KMS-11 (cell line): ENCODE measurements around the gene FCSK.

ENCODE experiments used
- H2AFZ ChIP-seq: fragments of 200-600 bp; sonication (generic); 2 replicates; pipeline ENCODE4 v1.6.1; 2016; ENCODE audit warnings: antibody characterized with exemption, mixed run types, low read depth
- H3K27ac ChIP-seq: fragments of 200-600 bp; sonication (generic); 2 replicates; pipeline ENCODE4 v1.6.1; 2016; ENCODE audit warnings: mild to moderate bottlenecking, mixed run types
- H3K27me3 ChIP-seq: fragments of 200-600 bp; sonication (generic); 2 replicates; pipeline ENCODE4 v1.6.1; 2017; ENCODE audit warnings: mild to moderate bottlenecking, low read depth, mixed run types, moderate library complexity; ENCODE audit not compliant: insufficient read depth
- H3K36me3 ChIP-seq: fragments of 200-600 bp; sonication (generic); 2 replicates; pipeline ENCODE4 v1.6.1; 2017; ENCODE audit warnings: mild to moderate bottlenecking, mixed run types; ENCODE audit not compliant: insufficient read depth
- H3K4me1 ChIP-seq: fragments of 200-600 bp; sonication (generic); 2 replicates; pipeline ENCODE4 v1.6.1; 2016; ENCODE audit warnings: mild to moderate bottlenecking, low read depth, mixed run types; ENCODE audit not compliant: poor library complexity, severe bottlenecking
- H3K4me2 ChIP-seq: fragments of 200-600 bp; sonication (generic); 2 replicates; pipeline ENCODE4 v1.7.0; 2016; ENCODE audit warnings: mild to moderate bottlenecking, mixed run types
- H3K4me3 ChIP-seq: fragments of 200-600 bp; sonication (generic); IDR thresholded peaks from 2 replicates; pipeline ENCODE4 v1.6.1; 2017; ENCODE audit warnings: low read depth, low read length, mixed read lengths; ENCODE audit not compliant: insufficient read depth
- H3K79me2 ChIP-seq: fragments of 200-600 bp; sonication (generic); 2 replicates; pipeline ENCODE4 v1.6.1; 2016; ENCODE audit warnings: low read depth, mixed run types; ENCODE audit not compliant: insufficient read depth
- H3K9ac ChIP-seq: fragments of 200-600 bp; sonication (generic); 2 replicates; pipeline ENCODE4 v1.6.1; 2016; ENCODE audit warnings: mild to moderate bottlenecking, mixed run types
- H4K20me1 ChIP-seq: fragments of 200-600 bp; sonication (generic); 2 replicates; pipeline ENCODE4 v1.6.1; 2016; ENCODE audit warnings: mild to moderate bottlenecking, mixed run types; ENCODE audit not compliant: insufficient read depth
- TF ChIP-seq, protein P1 (sequence below): fragments of 200-600 bp; sonication (generic); conservative IDR thresholded peaks from 2 replicates; pipeline ENCODE4 v1.6.1; 2017; ENCODE audit warnings: low read depth, mild to moderate bottlenecking, antibody characterized with exemption, low read length, moderate library complexity, mixed read lengths

The FCSK gene

DNA sequence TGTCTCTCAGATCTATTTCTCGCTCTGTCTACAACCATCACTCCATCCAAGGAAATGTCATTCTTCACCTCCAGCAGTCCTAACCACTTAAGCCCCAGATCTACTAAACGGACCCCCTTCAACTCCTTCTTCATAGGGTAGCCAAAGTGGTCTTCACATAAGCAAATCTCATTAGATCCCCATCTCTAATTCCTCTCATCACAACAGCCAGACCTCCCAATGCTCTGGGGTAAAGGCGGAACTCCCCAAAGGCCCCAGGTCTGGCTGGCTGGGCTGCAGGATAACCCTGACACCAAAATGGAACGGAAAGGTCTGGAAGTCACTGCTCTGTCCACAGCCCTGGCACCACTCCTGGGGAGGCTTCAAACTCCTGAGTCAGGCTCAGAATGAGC is 26.6 kb upstream of the FCSK start:
- H3K4me2 ChIP-seq, result peak overlapping the region; percentile 99
- no peak overlapping the region for H3K4me3 ChIP-seq
- peak overlapping the region; percentile 78 for H3K9ac ChIP-seq
- peaks cover 93% of the 10 kb centered on the region for H3K4me1 ChIP-seq
- H2AFZ ChIP-seq, result no peak overlapping the region
- H4K20me1 ChIP-seq, result no peaks in the 10 kb centered on the region
- peak overlapping the region; percentile 98 for H3K27ac ChIP-seq
- peaks cover 90% of the 10 kb centered on the region for H3K79me2 ChIP-seq
- H3K36me3 ChIP-seq, result no peaks in the 10 kb centered on the region
- no peaks in the 10 kb centered on the region for H3K27me3 ChIP-seq
- TF ChIP-seq, protein P1, sequence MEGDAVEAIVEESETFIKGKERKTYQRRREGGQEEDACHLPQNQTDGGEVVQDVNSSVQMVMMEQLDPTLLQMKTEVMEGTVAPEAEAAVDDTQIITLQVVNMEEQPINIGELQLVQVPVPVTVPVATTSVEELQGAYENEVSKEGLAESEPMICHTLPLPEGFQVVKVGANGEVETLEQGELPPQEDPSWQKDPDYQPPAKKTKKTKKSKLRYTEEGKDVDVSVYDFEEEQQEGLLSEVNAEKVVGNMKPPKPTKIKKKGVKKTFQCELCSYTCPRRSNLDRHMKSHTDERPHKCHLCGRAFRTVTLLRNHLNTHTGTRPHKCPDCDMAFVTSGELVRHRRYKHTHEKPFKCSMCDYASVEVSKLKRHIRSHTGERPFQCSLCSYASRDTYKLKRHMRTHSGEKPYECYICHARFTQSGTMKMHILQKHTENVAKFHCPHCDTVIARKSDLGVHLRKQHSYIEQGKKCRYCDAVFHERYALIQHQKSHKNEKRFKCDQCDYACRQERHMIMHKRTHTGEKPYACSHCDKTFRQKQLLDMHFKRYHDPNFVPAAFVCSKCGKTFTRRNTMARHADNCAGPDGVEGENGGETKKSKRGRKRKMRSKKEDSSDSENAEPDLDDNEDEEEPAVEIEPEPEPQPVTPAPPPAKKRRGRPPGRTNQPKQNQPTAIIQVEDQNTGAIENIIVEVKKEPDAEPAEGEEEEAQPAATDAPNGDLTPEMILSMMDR, result no peak

DNA sequence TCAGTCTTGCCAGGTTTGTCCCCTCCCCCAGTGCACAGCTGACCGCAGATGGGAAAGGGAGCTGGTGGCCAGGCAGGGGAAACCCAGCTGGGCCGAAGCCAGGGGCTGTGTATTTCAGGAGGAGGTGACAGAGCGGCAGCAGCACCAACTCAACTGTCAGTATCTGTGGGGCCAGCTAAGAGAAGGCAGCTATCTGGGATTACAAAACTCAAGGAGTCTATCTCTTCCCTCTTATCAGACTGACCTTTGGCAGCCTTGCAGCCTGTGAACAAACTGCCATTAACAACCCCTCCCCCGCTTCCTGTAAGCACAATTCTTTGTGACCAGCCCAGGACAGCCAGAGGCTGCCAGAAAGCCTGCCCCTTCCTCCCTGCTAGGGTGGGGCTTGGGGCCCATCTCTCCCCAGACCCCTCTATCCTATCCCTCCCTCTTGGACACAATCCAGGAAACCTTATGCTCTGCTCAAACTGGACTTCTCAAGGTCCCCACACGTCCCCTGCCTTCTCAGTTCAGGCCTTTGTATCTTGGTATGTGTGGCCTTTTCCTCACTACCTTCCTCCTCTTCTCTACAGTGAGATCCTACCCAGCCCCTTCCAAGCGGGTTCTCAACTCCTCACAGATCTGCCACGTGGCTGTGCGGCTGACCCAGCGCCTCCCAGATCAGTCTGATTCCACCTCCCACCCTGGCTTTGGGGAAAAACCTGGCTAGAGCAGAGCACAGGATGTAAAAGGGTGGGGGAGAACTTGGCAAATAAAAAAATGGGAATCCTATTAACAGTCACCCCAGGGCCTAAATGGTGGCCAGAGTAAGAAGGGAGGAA is 26.0 kb upstream of the FCSK start:
- peak overlapping the region; percentile 78 for H3K9ac ChIP-seq
- H3K4me3 ChIP-seq, result no peak overlapping the region
- TF ChIP-seq, protein P1, result no peak
- H3K27me3 ChIP-seq, result no peaks in the 10 kb centered on the region
- peak overlapping the region; percentile 99 for H3K4me2 ChIP-seq
- H3K79me2 ChIP-seq, result peaks cover 90% of the 10 kb centered on the region
- no peaks in the 10 kb centered on the region for H3K36me3 ChIP-seq
- H3K4me1 ChIP-seq, result peaks cover 94% of the 10 kb centered on the region
- peak overlapping the region; percentile 98 for H3K27ac ChIP-seq
- 0 out of 2 replicates have a peak overlapping the region, but pooled peaks have one; percentile 16 for H2AFZ ChIP-seq
- no peaks in the 10 kb centered on the region for H4K20me1 ChIP-seq

DNA sequence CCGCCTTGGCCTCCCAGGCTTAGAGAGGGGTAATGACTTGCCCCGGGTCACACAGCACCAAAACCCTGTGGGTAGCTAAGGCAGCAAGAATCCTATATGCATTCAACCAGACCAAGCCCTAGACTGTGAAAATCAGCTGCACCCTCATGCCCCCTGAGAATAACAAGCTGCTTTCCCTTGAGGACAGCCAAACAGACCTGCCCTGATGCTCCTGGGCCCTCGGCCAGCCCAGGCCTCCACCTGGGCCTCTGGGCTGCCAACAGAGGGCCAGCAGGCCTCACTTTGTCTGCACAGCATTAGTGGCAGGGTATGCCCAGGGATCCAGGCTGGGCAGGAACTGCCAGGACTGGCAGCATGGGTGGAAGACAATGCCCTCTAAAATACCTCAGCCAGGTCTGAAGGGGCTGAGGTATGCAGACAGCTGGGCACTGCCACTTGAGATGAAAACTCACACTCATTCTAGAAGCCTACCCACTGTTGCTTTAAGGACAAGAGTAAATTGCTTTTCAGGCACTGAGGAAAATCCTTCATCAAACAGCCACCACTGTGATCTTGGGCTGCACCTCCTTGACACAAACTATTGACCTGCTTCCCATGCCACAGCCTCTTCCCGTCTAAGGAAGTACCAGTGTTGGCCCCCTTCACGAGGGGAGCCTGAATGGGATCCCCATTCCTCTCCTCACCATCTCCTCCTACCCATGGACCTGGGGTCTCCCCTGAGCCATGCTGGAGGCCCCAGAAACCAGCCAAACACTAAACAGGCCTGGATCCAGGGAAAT is 24.3 kb upstream of the FCSK start:
- H3K4me2 ChIP-seq, result peak overlapping the region; percentile 90
- H3K9ac ChIP-seq, result peak overlapping the region; percentile 33; the same call in 1 of the 2 replicates
- H3K79me2 ChIP-seq, result peaks cover 91% of the 10 kb centered on the region
- TF ChIP-seq, protein P1, result no peak
- H3K27me3 ChIP-seq, result no peaks in the 10 kb centered on the region
- H4K20me1 ChIP-seq, result no peaks in the 10 kb centered on the region
- no peaks in the 10 kb centered on the region; the same call in 1 of the 2 replicates for H3K36me3 ChIP-seq
- no peak overlapping the region for H3K4me3 ChIP-seq
- peaks cover 98% of the 10 kb centered on the region for H3K4me1 ChIP-seq
- H3K27ac ChIP-seq, result peak overlapping the region; percentile 98
- no peak overlapping the region for H2AFZ ChIP-seq

DNA sequence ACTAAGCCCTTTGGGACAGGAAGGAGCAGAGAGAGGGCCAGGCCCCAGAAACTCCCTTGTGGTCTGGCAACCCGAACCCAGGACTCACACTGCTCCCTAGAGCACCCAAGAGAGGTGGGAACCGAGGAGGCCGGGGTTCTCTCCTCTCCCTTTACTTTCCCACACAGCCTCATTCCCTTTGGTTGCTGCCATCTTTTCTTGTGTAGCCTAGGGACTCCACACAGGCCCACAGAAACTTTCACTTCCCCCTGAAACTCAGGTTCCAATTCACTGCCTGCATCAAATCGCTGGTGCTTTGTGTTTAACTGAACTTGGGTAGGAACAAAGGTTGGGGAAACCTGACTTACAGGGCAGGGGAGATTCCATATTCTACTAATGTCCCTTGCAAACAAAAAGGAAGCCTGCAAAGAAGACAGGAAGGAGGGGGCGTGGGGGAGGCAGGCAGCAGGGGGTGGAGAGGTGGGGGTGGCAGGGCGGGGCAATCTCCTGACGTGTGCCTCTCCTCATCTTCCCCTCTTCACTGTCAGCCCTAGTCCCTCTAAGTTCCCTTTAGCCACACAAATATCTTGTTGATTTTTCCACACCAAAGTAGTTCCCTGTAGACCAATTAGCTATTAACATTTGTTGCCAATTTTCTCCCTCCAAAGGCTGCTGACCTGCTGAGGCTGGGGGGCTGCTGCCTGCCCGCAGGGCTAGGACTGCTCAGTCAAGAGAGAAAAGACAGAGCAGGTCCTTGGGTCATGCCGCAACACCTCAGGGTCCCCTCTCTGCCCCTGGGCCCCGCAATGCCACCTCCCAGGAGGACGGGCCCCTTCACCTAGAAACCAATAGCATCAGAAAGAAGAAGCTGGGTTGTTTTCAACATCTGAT is 23.5 kb upstream of the FCSK start:
- H3K4me3 ChIP-seq, result no peak overlapping the region
- H3K27me3 ChIP-seq, result no peaks in the 10 kb centered on the region
- peak overlapping the region; percentile 98 for H3K4me2 ChIP-seq
- H3K4me1 ChIP-seq, result peaks cover 97% of the 10 kb centered on the region
- peak overlapping the region; percentile 35; the same call in 1 of the 2 replicates for H3K9ac ChIP-seq
- peak overlapping the region; percentile 98 for H3K27ac ChIP-seq
- no peaks in the 10 kb centered on the region; the same call in 1 of the 2 replicates for H3K36me3 ChIP-seq
- H2AFZ ChIP-seq, result no peak overlapping the region
- peaks cover 89% of the 10 kb centered on the region for H3K79me2 ChIP-seq
- no peaks in the 10 kb centered on the region for H4K20me1 ChIP-seq
- TF ChIP-seq, protein P1, result no peak
